Activated B cell treated with CpG ODN at 0.5 μM for 24 hours (primary cell): ENCODE measurements around the gene LYL1. TPM values are rescaled to one million over a fixed set of nuclear protein-coding genes. Genes with fewer than 3 reads are reported as not detected.
A peak's percentile ranks its signal among the peaks of the same experiment; 100 is the strongest.

Experiments
- ATAC-seq: fragments of 200-7000 bp; cut with Tn5 transposase; one replicate; pipeline ENCODE4 v1.10.0; 2021; ENCODE audit warnings: low read depth, mild to moderate bottlenecking, moderate library complexity
- CTCF ChIA-PET: fragments of 350-600 bp; sonication (Branson Sonifier 250); formaldehyde crosslinking; loops from one replicate; lab custom pipeline; 2021; ENCODE audit warnings: antibody characterized with exemption; lab: Charles Lee
- POLR2A ChIA-PET: fragments of 350-600 bp; sonication (Branson Sonifier 250); formaldehyde crosslinking; loops from one replicate; lab custom pipeline; 2021; ENCODE audit warnings: antibody characterized with exemption; lab: Charles Lee
- DNase-seq: peaks from one replicate; pipeline ENCODE4 v3.0.0; 2022
- H3K27ac Mint-ChIP-seq: one replicate; pipeline ENCODE4 v1.8.0; 2020; ENCODE audit warnings: mixed read lengths
- H3K27me3 Mint-ChIP-seq: one replicate; pipeline ENCODE4 v1.8.0; 2021; ENCODE audit warnings: mixed read lengths
- H3K36me3 Mint-ChIP-seq: one replicate; pipeline ENCODE4 v1.8.0; 2021; ENCODE audit warnings: low read depth, mixed read lengths
- H3K4me1 Mint-ChIP-seq: one replicate; pipeline ENCODE4 v1.8.0; 2021; ENCODE audit warnings: mixed read lengths
- H3K4me3 Mint-ChIP-seq: one replicate; pipeline ENCODE4 v1.8.0; 2020; ENCODE audit warnings: mild to moderate bottlenecking, mixed read lengths
- H3K9me3 Mint-ChIP-seq: one replicate; pipeline ENCODE4 v1.8.0; 2020; ENCODE audit warnings: mixed read lengths
- CTCF ChIP-seq: fragments of 200-600 bp; IDR thresholded peaks from one replicate; pipeline ENCODE4 v1.8.0; 2022; ENCODE audit warnings: antibody characterized with exemption, mild to moderate bottlenecking
- intact Hi-C: fragments of 100-400 bp; cut with micrococcal nuclease; formaldehyde crosslinking; loops from one replicate; pipeline ENCODE4 v1.15.1; 2024
- total RNA-seq: library from RNA; stranded (reverse); gene quantifications from 2 replicates; pipeline ENCODE4 v1.2.3, GENCODE V29; 2022

The LYL1 gene
- total RNA-seq = 67.1 and 74.8 TPM in 2 replicates

DNA sequence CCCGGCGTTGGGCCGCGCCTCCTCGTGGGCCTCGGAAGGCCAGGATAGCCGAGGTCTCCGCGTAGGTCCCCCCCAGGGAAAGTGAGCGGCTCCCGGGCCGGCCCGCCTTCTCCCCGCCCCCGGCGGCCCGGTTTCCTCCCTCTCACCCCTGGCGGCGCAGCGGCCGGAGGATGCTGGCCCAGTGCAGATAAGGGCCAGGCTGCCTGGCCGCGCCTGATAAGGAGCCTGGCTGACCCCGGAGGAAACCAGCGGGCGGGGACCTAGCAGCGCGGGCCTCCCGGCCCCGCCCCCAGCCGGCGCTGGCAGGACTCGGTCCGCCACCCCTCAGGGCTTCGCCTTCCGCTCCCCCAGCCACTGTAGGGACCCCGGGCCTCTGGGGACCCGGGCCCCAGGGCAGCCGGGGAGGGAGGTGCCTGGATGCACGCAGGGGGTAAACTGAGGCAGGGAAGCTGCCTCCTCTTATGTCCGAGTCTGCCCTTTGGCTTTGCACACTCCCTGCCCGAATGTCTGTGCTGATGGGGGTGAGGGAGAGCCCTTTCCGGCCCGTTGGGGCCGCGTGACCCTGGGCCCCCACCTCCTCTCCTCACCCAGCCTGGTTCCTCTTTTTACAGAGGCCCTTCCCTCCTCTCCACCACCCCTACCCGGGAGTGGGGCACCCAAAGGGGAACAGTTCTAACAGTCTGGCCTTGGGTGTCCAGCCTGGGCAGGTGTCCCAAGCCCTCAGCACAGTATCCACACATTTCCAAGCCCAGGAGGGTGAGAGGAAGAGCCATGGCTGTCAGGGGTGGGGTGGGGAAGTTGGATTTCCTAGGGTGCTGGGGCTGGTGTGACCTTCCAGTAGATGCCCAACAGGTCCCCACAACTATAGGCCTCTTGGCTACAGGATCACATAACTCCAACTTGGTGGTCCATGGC lies at the start of gene LYL1:
Gene LYL1, minus strand, starts transcription at position 193 of the 915 bp plus-strand sequence. CDS start 1,687 bp downstream, outside the sequence.
- ChIA-PET CTCF (no interaction called here), POLR2A (interaction anchor here (0.6 to 8.8 kb wide), 13 partner anchors 8 to 312 kb away, joined by 3 to 158 read pairs (median 7); partner anchors contain the start of genes IER2, JUNB, NACC1 and STX10)
- Mint-ChIP-seq H3K36me3 (peaks cover 25% of the 10 kb centered on the region), H3K9me3 (no peaks in the 10 kb centered on the region), H3K27ac (peak within 1 kb of the TSS; percentile 98), H3K27me3 (no peaks in the 10 kb centered on the region), H3K4me3 (peak within 1 kb of the TSS; percentile 88), H3K4me1 (peaks cover 79% of the 10 kb centered on the region)
- DNase-seq (peak; percentile 85), ATAC-seq (peak; percentile 53)
- intact Hi-C loops = loop anchor here (2.0 to 5.0 kb wide), 4 partner anchors 48 to 744 kb away; partner anchors contain the start of genes IER2, JUNB, MAST1 and STX10
- no peak for TF ChIP-seq CTCF

DNA sequence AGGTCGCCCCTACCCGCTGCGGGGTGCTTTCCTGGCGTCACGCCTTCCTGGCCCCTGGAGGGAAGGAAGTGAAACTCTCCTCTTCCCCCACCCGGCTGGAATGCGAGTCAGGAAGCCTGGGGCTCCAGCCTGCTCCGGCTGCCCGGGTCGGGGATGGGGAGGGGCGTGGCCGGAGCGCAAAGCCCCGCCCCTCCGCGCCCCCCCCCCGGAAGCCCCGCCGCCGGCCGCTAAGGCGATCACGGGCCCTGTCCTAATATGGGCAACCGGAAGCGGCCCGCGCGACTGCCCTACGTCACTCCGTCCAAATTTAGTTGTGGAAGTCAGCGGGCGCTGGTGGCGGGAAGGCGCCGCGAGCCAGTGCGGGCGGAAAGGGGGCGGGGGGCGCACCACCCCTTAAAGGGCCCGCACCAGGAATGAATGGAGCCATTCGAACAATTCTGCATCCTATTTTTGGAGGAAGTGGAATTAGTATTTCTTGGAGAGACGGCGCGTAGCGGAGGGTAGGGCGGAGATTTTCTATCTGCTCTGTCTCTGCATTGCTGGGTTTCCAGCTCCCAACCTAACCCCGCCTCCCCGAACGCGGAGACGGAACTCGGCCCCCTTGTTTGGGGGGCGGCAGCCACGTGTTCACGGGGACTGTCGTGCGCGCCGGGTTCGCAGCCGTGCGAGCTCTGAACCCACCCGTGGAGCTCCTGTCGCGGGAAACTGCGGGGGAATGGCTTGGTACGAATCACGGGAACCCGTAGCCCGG lies 49.1 kb upstream of the LYL1 start:
- no peak for TF ChIP-seq CTCF
- Mint-ChIP-seq H3K4me1 (peaks cover 49% of the 10 kb centered on the region), H3K27me3 (no peaks in the 10 kb centered on the region), H3K4me3 (peak overlapping the region; percentile 99), H3K27ac (peak overlapping the region; percentile 99), H3K9me3 (no peaks in the 10 kb centered on the region), H3K36me3 (peaks cover 44% of the 10 kb centered on the region)
- ATAC-seq (peak; percentile 23), DNase-seq (peak; percentile 92)
- ChIA-PET POLR2A (interaction anchor here (0.7 to 5.0 kb wide), 38 partner anchors 14 to 1267 kb away, joined by 3 to 258 read pairs (median 8); partner anchors contain the start of genes DDX39A, FARSA, GADD45GIP1 and JUNB), CTCF (interaction anchor here (0.7 to 1.9 kb wide), 8 partner anchors 16 to 111 kb away, joined by 3 to 23 read pairs (median 4); partner anchors contain the start of gene NACC1)
- intact Hi-C loops = loop anchor here (1.0 to 10.0 kb wide), 9 partner anchors 15 to 986 kb away; partner anchors contain the start of genes ASF1B, CALR, LYL1 and NACC1

- no peaks in the 10 kb centered on the region for H3K9me3 Mint-ChIP-seq
- POLR2A ChIA-PET = interaction anchor here (0.6 to 5.0 kb wide), 10 partner anchors 15 to 1097 kb away, joined by 3 to 258 read pairs (median 12); partner anchors contain the start of genes LYL1, NACC1 and TRMT1
- peaks cover 43% of the 10 kb centered on the region for H3K4me1 Mint-ChIP-seq
- no peak for TF ChIP-seq CTCF
- CTCF ChIA-PET = interaction anchor here (1.0 to 1.8 kb wide), 4 partner anchors 19 to 46 kb away, joined by 3 to 18 read pairs (median 4); partner anchors contain the start of gene NACC1
- peak overlapping the region; percentile 99 for H3K27ac Mint-ChIP-seq
- peaks cover 44% of the 10 kb centered on the region for H3K36me3 Mint-ChIP-seq
- no peaks in the 10 kb centered on the region for H3K27me3 Mint-ChIP-seq
- peak overlapping the region; percentile 99 for H3K4me3 Mint-ChIP-seq
- ATAC-seq (peak; percentile 0), DNase-seq (peak; percentile 40)
- intact Hi-C loops = loop anchor here (1.0 to 10.0 kb wide), 10 partner anchors 16 to 986 kb away; partner anchors contain the start of genes ASF1B, CALR, LYL1 and NACC1
Measured at GRCh38 chr19:13150931-13151604, 48.4 kb upstream of the LYL1 start.

- ChIA-PET CTCF (interaction anchor here (0.9 to 1.8 kb wide), 7 partner anchors 18 to 112 kb away, joined by 3 to 18 read pairs (median 3); partner anchors contain the start of gene NACC1), POLR2A (interaction anchor here (0.6 to 5.0 kb wide), 18 partner anchors 16 to 1351 kb away, joined by 3 to 258 read pairs (median 4); partner anchors contain the start of genes LYL1, NACC1 and TRMT1)
- ATAC-seq (peak; percentile 45), DNase-seq (peak; percentile 88)
- Mint-ChIP-seq H3K27ac (peak within 1 kb of the TSS; percentile 99), H3K9me3 (no peaks in the 10 kb centered on the region), H3K4me3 (peak within 1 kb of the TSS; percentile 99), H3K4me1 (peaks cover 40% of the 10 kb centered on the region), H3K36me3 (peaks cover 44% of the 10 kb centered on the region), H3K27me3 (no peaks in the 10 kb centered on the region)
- intact Hi-C loops = loop anchor here (1.0 to 10.0 kb wide), 9 partner anchors 16 to 987 kb away; partner anchors contain the start of genes ASF1B, CALR, LYL1 and RFX1
- TF ChIP-seq CTCF = no peak
Measured at GRCh38 chr19:13150187-13150930, 47.7 kb upstream of the LYL1 start, which contains the start of the genes IER2 and STX10. IER2 (plus strand) TSS chr19:13150411; CDS start chr19:13153187, 2,776 bp downstream. STX10 (minus strand) TSS chr19:13150375; CDS start chr19:13150173, 202 bp downstream.
